T-cell (primary cell): Measurements from ENCODE around the gene ULK3. TPM values are rescaled to one million over a fixed set of nuclear protein-coding genes. Genes with fewer than 3 reads are reported as not detected.
A peak's percentile ranks its signal among the peaks of the same experiment; 100 is the strongest.

Experiments
- ATAC-seq, 4 experiments: fragments of 200-7000 bp in 3 of 4; fragments of 150-1000 bp in 1 of 4; cut with Tn5 transposase; replicated peaks in 1 of 4; 1 replicate in 3 of 4; 2 replicates in 1 of 4; pipeline ENCODE4 v1.10.0; 2021; ENCODE audit warnings: moderate library complexity in 3 of 4, mild to moderate bottlenecking in 2 of 4, moderate number of reproducible peaks in 1 of 4
- CTCF ChIA-PET, 2 donors: fragments of 300-600 bp; sonication (Branson Sonifier 250); formaldehyde crosslinking; loops; one replicate each; lab custom pipeline; 2022; ENCODE audit warnings: antibody characterized with exemption in 2 of 2; lab: Charles Lee
- POLR2A ChIA-PET, 2 donors: fragments of 300-600 bp; sonication (Branson Sonifier 250); formaldehyde crosslinking; loops; one replicate each; lab custom pipeline; 2022; ENCODE audit warnings: antibody characterized with exemption in 2 of 2; lab: Charles Lee
- DNase-seq, 35 experiments: peaks; one replicate each; pipeline versions ENCODE4 v3.0.0 to v3.0.0-alpha.2; 2013 to 2023
- H3K27ac ChIP-seq: one replicate; pipeline ENCODE4 v1.5.1; 2013; ENCODE audit warnings: low read length
- H3K27me3 ChIP-seq, 2 experiments: replicated peaks in 1 of 2; 1 replicate in 1 of 2; 2 replicates in 1 of 2; pipeline versions ENCODE4 v1.6.1 to v1.7.0; 2013; ENCODE audit warnings: low read length in 1 of 2, mixed read lengths in 1 of 2; ENCODE audit not compliant: control insufficient read depth in 2 of 2, insufficient read depth in 2 of 2; ENCODE audit errors: extremely low read depth in 1 of 2
- H3K36me3 ChIP-seq, 2 donors: 1 replicate in 1 of 2; 2 replicates in 1 of 2; pipeline versions ENCODE4 v1.6.1 to v1.7.0; 2013; ENCODE audit warnings: low read length in 1 of 2; ENCODE audit not compliant: control insufficient read depth in 2 of 2, insufficient read depth in 1 of 2; ENCODE audit errors: extremely low read depth in 1 of 2
- H3K4me1 ChIP-seq, 2 experiments: 1 replicate in 1 of 2; 2 replicates in 1 of 2; pipeline versions ENCODE4 v1.6.1 to v1.7.0; 2013; ENCODE audit warnings: low read length in 2 of 2, mixed read lengths in 1 of 2; ENCODE audit not compliant: insufficient read depth in 2 of 2, control insufficient read depth in 1 of 2; ENCODE audit errors: extremely low read depth in 1 of 2
- H3K4me3 ChIP-seq, 2 donors: 1 replicate in 1 of 2; 2 replicates in 1 of 2; pipeline versions ENCODE4 v1.5.1 to v1.7.0; 2013; ENCODE audit warnings: mild to moderate bottlenecking in 2 of 2, low read length in 1 of 2, moderate library complexity in 1 of 2; ENCODE audit not compliant: control insufficient read depth in 1 of 2; ENCODE audit errors: extremely low read depth in 1 of 2
- H3K9me3 ChIP-seq: 2 replicates; pipeline ENCODE4 v1.7.0; 2013
- H3K27ac Mint-ChIP-seq, 2 donors: one replicate each; pipeline ENCODE4 v1.8.0; 2020 to 2021; ENCODE audit warnings: mild to moderate bottlenecking in 2 of 2, mixed read lengths in 2 of 2
- H3K27me3 Mint-ChIP-seq, 2 donors: one replicate each; pipeline ENCODE4 v1.8.0; 2021 to 2022; ENCODE audit warnings: mixed read lengths in 2 of 2
- H3K36me3 Mint-ChIP-seq: one replicate; pipeline ENCODE4 v1.8.0; 2021; ENCODE audit warnings: mixed read lengths
- H3K4me1 Mint-ChIP-seq, 3 donors: one replicate each; pipeline ENCODE4 v1.8.0; 2020 to 2022; ENCODE audit warnings: mixed read lengths in 3 of 3, mild to moderate bottlenecking in 1 of 3
- H3K4me3 Mint-ChIP-seq, 3 donors: one replicate each; pipeline ENCODE4 v1.8.0; 2020 to 2022; ENCODE audit warnings: mild to moderate bottlenecking in 3 of 3, mixed read lengths in 3 of 3, moderate library complexity in 3 of 3
- H3K9me3 Mint-ChIP-seq, 3 donors: one replicate each; pipeline ENCODE4 v1.8.0; 2020 to 2022; ENCODE audit warnings: mixed read lengths in 3 of 3
- WGBS: methylation state at CpG from one replicate; pipeline ENCODE4 v1.1.5; 2013; ENCODE audit warnings: missing lambda C conversion rate; ENCODE audit not compliant: insufficient coverage; 5-methylcytosine and 5-hydroxymethylcytosine counted together
- total RNA-seq, 35 experiments: library from RNA in 6 of 35; stranded (reverse) in 6 of 35; fragments of 120-200 nt in 1 of 35; gene quantifications; one replicate each; pipeline versions ENCODE4 v1.2.1 to v1.2.4 and lab custom pipeline; 2013 to 2026

The ULK3 gene
- total RNA-seq, 5 donors from 2014 or later (not counting 1 experiment from before 2014, with no cell fraction given), result 53.4 to 112 (median 101) TPM

GRCh38 chr15:74799856-74800558 lies 42.9 kb downstream of the ULK3 start:
- peaks cover 29% of the 10 kb centered on the region for H3K36me3 Mint-ChIP-seq

GRCh38 chr15:74799255-74799855 lies 43.6 kb downstream of the ULK3 start:
- peak in 1 of 35 experiments; percentile 56 for DNase-seq
- H3K27ac Mint-ChIP-seq, result peak overlapping the region; percentile 86 to 89
- Histone ChIP-seq H3K9me3 (no peaks in the 10 kb centered on the region), H3K4me1 (peaks cover 39 to 63% of the 10 kb centered on the region in 2 experiments), H3K27ac (peak overlapping the region; percentile 87), H3K36me3 (peaks cover 18 to 84% of the 10 kb centered on the region in 2 donors), H3K27me3 (no peaks in the 10 kb centered on the region), H3K4me3 (no peak overlapping the region)
- ChIA-PET CTCF (interaction anchor here (0.5 to 3.9 kb wide), 11 partner anchors 9 to 1092 kb away, joined by 3 to 41 read pairs (median 5); no protein-coding TSS in a partner anchor), POLR2A (no interaction called here)
- H3K27me3 Mint-ChIP-seq, result no peaks in the 10 kb centered on the region
- WGBS, result 83% methylated on average over 12 of the region's 16 CpGs
- H3K36me3 Mint-ChIP-seq, result peaks cover 29% of the 10 kb centered on the region
- peak overlapping the region in 1 of 3 donors; percentile 53 for H3K4me3 Mint-ChIP-seq
- peak in 3 of 4 experiments; percentile 10 to 21 (median 10) for ATAC-seq
- H3K4me1 Mint-ChIP-seq, result peaks cover 54 to 63% (median 57%) of the 10 kb centered on the region in 3 donors
- no peaks in the 10 kb centered on the region for H3K9me3 Mint-ChIP-seq

More at GRCh38 chr15:74799856-74800558, 42.9 kb downstream of the ULK3 start:
- peak; percentile 72 to 94 (median 84) for DNase-seq
- H3K27me3 ChIP-seq, result no peaks in the 10 kb centered on the region
- H3K4me1 ChIP-seq, result peaks cover 32 to 57% of the 10 kb centered on the region in 2 experiments
- H3K27ac ChIP-seq, result peak overlapping the region; percentile 87
- CTCF ChIA-PET, result interaction anchor here (0.5 to 3.9 kb wide), 12 partner anchors 10 to 1092 kb away, joined by 3 to 41 read pairs (median 4); no protein-coding TSS in a partner anchor
- peak overlapping the region in 1 of 2 donors; percentile 7 for H3K4me3 ChIP-seq
- peak overlapping the region; percentile 86 to 89 for H3K27ac Mint-ChIP-seq
- H3K9me3 ChIP-seq, result no peaks in the 10 kb centered on the region
- WGBS, result 37% methylated on average over 16 of the region's 18 CpGs
- POLR2A ChIA-PET, result interaction anchor here (0.6 to 1.1 kb wide), 2 partner anchors 29 to 226 kb away, joined by 3 to 7 read pairs; no protein-coding TSS in a partner anchor
- ATAC-seq, result peak; percentile 85 to 91 (median 86)
- no peaks in the 10 kb centered on the region for H3K27me3 Mint-ChIP-seq
- H3K4me1 Mint-ChIP-seq, result peaks cover 48 to 57% (median 50%) of the 10 kb centered on the region in 3 donors
- H3K36me3 ChIP-seq, result peaks cover 18 to 82% of the 10 kb centered on the region in 2 donors
- peak overlapping the region in 1 of 3 donors; percentile 53 for H3K4me3 Mint-ChIP-seq
- H3K9me3 Mint-ChIP-seq, result no peaks in the 10 kb centered on the region

- H3K4me3 Mint-ChIP-seq, result peak overlapping the region in 2 of 3 donors; percentile 28 to 53
- POLR2A ChIA-PET, result no interaction called here
- H3K9me3 ChIP-seq, result no peaks in the 10 kb centered on the region
- peaks cover 42 to 71% of the 10 kb centered on the region in 2 experiments for H3K4me1 ChIP-seq
- no peaks in the 10 kb centered on the region for H3K9me3 Mint-ChIP-seq
- no peak for ATAC-seq
- H3K27ac Mint-ChIP-seq, result peak overlapping the region; percentile 86 to 90
- peaks cover 24% of the 10 kb centered on the region for H3K36me3 Mint-ChIP-seq
- peaks cover 56 to 62% (median 61%) of the 10 kb centered on the region in 3 donors for H3K4me1 Mint-ChIP-seq
- no peaks in the 10 kb centered on the region for H3K27me3 ChIP-seq
- no peak for DNase-seq
- H3K36me3 ChIP-seq, result peaks cover 18 to 78% of the 10 kb centered on the region in 2 donors
- no peaks in the 10 kb centered on the region for H3K27me3 Mint-ChIP-seq
- H3K27ac ChIP-seq, result peak overlapping the region; percentile 87
- no peak overlapping the region for H3K4me3 ChIP-seq
- CTCF ChIA-PET, result interaction anchor here (0.6 to 8.6 kb wide), 12 partner anchors 10 to 164 kb away, joined by 3 to 158 read pairs (median 16); partner anchors contain the start of gene CSK (in 1 of the 2)
- 68% methylated on average over 20 of the region's 25 CpGs for WGBS
Measured at GRCh38 chr15:74798388-74799254, 44.3 kb downstream of the ULK3 start.

- peaks cover 67 to 94% of the 10 kb centered on the region in 2 experiments for H3K4me1 ChIP-seq
- H3K27me3 Mint-ChIP-seq, result no peaks in the 10 kb centered on the region
- H3K27ac Mint-ChIP-seq, result peak overlapping the region; percentile 86 to 95
- H3K4me3 ChIP-seq, result peak overlapping the region in 1 of 2 donors; percentile 7
- H3K27me3 ChIP-seq, result no peaks in the 10 kb centered on the region
- peaks cover 31% of the 10 kb centered on the region for H3K36me3 Mint-ChIP-seq
- no peaks in the 10 kb centered on the region for H3K9me3 Mint-ChIP-seq
- peak overlapping the region; percentile 49 to 65 (median 56) for H3K4me3 Mint-ChIP-seq
- H3K9me3 ChIP-seq, result no peaks in the 10 kb centered on the region
- POLR2A ChIA-PET, result interaction anchor here (0.6 to 1.2 kb wide), 2 partner anchors 8 to 38 kb away, joined by 3 to 5 read pairs; no protein-coding TSS in a partner anchor
- peaks cover 12 to 61% of the 10 kb centered on the region in 2 donors for H3K36me3 ChIP-seq
- WGBS, result 0% methylated on average over 1 of the region's 14 CpGs
- DNase-seq, result peak in 12 of 35 experiments; percentile 14 to 54 (median 41)
- H3K27ac ChIP-seq, result peak overlapping the region; percentile 74
- peaks cover 81 to 87% (median 85%) of the 10 kb centered on the region in 3 donors for H3K4me1 Mint-ChIP-seq
- peak; percentile 20 to 25 (median 23) for ATAC-seq
- CTCF ChIA-PET, result interaction anchor here (0.6 to 8.6 kb wide), 6 partner anchors 8 to 154 kb away, joined by 3 to 158 read pairs (median 41); partner anchors contain the start of gene CSK (in 1 of the 2)
Measured at GRCh38 chr15:74795966-74796625, 46.9 kb downstream of the ULK3 start.

DNA sequence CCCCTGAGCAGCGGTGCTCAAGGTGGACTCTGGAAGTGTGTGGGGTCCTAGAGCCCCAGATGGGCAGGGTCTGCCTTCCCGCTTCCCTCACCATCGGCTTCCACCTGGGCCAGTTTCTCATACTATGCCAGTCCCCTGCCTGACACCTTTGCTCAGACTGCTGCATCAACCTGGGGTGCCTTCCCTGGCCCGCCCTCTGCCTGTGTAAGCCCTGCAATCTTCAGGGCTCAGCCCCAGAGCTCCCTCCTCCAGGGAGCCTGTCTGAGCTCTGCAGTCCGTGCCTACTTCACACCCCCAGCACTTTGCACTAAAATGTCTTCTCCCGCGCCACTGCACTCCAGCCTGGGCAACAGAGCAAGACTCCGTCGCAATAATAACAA lies 48.0 kb downstream of the ULK3 start:
- peak in 1 of 4 experiments; percentile 45 for ATAC-seq
- POLR2A ChIA-PET, result no interaction called here
- Mint-ChIP-seq H3K27me3 (no peaks in the 10 kb centered on the region), H3K4me3 (peak overlapping the region; percentile 54 to 65 (median 55)), H3K9me3 (no peaks in the 10 kb centered on the region), H3K4me1 (peaks cover 89 to 94% (median 91%) of the 10 kb centered on the region in 3 donors), H3K36me3 (peaks cover 27% of the 10 kb centered on the region), H3K27ac (peak overlapping the region; percentile 94 to 95)
- H3K9me3 ChIP-seq, result no peaks in the 10 kb centered on the region
- peaks cover 77 to 96% of the 10 kb centered on the region in 2 experiments for H3K4me1 ChIP-seq
- no peaks in the 10 kb centered on the region for H3K27me3 ChIP-seq
- WGBS, result 66% methylated on average over 3 of the region's 9 CpGs
- CTCF ChIA-PET, result interaction anchor here (1.2 to 8.6 kb wide), 5 partner anchors 10 to 161 kb away, joined by 3 to 158 read pairs (median 58); partner anchors contain the start of gene CSK (in 1 of the 2)
- peak overlapping the region; percentile 74 for H3K27ac ChIP-seq
- H3K36me3 ChIP-seq, result peaks cover 7 to 60% of the 10 kb centered on the region in 2 donors
- peak in 1 of 35 experiments; percentile 47 for DNase-seq
- no peak overlapping the region for H3K4me3 ChIP-seq
